ENCODE data around the gene VPS4B.

The VPS4B gene

DNA sequence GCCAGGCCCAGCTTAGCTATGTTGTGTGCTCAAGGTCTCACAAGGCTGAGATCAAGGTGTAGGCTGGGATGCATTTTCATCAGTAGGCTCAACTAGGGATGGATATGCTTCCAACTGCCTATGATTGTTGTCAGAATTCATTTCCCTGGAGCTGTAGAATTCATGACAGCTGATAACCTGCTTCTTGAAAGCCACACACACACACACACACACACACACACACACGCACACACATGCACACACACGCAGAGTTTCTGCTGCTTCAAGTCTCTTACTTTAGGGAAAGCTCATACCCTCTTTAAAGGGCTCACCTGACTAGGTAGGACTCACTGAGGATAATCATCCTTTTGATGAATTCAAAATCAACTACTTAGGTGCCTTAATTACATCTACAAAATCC, 8.2 kb upstream of the VPS4B start:
- no peak for DNase-seq (ENCODE audit: low read depth in 3 of 3)

DNA sequence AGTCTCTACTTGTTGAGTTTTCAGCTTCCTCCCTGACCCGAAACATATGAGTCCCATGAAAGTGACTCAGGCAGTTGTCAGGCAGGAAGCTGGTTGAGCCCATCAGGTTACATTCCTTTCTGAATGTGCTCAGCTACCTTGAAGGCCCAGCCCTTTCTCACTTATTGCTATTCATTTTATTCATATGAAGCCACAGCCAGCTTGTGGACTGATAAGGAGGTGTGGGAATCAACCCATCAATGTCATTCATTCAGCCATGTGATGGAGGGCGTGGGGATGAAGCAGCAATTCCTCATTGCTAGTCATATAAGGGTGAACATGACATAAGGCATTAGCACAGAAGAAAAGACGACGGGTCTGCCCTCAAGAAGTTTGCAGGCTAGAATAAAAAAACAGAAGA, 5.3 kb upstream of the VPS4B start:
- DNase-seq (ENCODE audit: low read depth in 3 of 3) = no peak

DNA sequence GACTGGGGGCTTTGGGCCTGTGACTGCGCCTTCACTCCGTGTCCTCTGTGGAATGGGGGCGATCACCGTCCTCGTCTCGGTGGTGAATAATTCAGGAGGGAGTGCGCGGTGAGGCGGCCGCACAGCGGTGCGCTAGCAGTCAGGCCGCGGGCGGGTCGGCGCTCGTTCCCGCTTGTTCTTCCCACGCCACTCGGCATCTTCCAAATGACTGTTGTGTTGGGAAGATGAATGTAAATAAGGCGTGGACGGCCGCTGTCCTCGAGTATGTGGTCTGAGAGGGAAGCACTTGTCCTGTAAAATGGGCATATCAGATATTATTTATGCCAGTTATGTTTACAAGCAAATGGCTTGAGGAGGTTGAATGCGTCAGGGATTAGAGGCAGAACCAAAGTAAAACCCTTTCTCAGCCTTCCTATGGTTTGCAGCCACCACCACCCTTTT, 608 bp upstream of the VPS4B start:
- DNase-seq (ENCODE audit: low read depth in 3 of 3) = no peak

DNA sequence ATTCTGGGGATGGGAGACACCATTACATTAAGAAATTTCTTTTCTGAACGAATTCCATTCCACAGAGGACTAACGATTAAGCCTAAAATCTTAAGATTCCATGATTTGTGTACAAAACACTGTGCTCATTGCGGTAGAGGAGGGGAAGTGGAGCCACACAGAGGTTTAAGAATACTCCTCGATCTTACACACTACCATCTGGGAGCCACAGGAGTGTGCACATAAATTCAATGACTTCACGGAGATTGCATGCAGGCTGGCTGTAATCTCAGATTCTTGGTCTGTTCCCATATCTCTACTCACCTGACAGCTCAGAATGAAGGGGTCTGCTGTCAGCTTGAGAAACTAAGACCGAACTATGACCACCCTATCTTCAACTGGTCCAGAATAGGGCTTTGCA, 762 bp downstream of the VPS4B start:
- DNase-seq (ENCODE audit: low read depth in 3 of 3) = no peak

DNA sequence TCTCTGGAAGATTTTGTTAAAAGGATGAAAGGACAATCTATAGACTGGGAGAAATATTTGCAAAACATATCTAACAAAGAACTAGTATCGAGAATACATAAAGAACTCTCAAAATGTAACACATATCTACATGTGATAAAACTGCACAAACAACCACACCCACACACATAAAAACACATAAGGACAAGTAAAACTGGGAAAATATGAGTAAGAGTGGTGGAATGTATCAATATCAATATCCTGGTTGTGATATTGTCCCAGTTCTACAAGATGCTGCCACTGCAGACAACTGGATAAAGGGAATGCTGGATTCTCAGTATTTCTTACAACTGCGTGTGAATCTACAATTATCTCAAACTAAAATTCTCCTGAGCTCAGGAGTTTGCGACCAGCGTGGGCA, 9.3 kb downstream of the VPS4B start:
- no peak for DNase-seq (ENCODE audit: low read depth in 3 of 3)

DNA sequence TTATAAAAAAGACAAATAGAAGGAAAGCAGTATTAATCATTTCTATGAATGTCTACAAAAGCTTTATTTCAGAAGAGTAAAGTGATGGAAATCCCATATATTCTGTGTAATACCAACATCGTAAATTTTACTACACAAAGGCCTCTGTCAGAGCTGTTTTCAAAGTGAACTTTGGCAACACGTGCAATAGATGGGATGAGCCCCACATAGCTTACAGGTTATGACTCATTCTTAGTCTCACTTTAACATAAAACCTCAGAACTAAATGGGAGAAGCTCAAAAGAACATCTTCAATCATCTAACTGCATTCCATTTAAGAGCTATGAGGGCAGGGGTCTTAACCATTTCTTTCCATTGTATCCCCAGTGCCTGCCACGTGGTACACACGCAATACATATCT, 11.5 kb downstream of the VPS4B start:
- DNase-seq (ENCODE audit: low read depth in 3 of 3) = no peak

DNA sequence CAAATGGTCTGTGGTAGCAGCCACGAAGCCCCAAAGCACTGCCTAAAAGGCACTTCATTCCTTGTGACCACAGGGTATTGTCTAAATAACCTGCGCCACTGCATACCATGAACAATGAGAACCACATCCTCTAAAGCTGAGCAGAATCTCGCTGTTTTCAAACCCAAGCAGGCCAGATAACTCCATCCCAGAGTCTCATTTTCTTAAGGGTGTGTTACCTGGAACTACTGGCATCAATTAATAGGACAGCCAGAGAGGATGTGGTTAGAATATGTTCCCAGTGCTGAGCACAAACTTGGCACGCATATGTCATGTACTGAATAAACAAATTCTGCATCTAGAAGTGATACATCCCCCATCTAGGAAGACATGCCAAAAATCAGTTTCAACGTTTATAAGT, 13.0 kb downstream of the VPS4B start:
- DNase-seq (ENCODE audit: low read depth in 3 of 3) = no peak

DNA sequence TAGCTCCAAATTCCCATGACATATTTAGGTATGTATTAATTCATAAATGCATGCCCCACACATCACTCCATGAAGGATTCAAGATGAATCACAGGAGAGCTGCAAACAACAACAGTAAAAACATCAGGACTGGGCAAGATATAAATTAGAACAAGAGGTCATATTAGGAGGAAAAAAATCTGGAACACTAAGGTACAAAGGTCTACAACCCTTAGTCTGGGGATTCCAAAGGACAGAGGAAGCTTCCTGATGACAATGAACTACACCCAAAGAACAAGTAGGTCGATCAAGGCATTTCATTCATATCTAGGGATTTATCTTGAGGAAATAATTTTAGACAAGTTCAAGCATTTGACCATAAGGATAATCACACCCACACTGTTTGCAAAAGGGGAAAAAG, 14.5 kb downstream of the VPS4B start:
- DNase-seq (ENCODE audit: low read depth in 3 of 3) = no peak

DNA sequence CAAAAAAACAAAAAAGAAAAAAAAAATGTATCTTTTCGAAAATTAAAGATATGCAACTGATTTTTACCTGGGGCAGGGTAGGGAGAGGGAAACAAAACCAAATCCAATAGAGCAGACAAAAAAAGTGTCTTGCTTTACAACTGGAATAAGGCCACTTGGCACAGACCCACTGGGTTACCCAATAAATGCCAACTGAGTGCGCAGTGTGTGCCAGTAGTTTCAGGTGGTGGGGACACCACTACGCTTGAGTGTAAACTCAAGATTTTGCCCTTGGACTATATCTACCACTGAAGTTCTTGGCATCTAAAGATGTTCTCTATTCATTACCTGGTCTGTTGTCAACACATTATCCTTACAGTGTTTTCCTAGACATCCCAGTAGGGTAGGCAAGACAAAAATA, 16.3 kb downstream of the VPS4B start:
- no peak for DNase-seq (ENCODE audit: low read depth in 3 of 3)

DNA sequence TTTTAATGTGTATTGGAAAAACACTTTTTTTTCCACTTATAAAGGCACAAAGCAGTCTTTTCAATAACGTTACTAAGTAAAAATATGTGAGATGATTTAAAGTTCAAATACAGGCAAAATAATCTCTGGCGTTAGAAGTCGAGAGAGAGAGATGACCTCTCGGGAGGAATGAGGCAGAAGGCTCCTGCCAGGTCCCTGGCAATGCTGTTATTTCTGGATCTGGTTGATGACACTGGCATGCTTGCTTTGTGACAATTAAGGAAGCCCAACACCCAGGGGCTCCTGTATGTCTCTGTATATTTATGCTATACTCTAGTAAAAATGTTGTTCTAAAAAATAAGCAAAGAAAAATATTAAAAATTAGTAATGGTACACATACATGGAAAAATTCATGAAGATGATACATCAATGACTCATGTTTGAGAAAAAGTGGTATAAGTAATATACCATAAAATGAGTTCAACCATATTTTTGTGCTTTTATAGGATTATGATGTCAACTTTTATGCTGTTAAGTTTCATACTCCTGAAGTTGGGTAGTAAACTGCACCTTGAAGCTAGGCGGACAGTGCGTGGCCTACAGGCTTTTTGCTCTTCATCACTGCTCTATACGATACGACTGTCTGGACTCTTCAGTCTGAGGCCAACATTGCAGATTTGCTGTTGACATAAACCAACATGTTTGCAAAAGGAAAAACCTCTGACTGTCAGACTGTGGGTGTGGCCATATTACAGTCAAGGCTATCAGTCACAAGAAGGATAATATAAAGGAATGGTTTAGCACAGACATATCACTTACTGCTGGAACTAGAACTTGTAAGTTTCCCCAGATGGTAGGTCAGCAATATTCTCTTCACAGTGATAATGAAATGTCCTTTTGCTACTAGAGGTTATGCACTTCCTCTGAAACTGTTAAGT, 19.8 kb downstream of the VPS4B start:
- DNase-seq (ENCODE audit: low read depth in 3 of 3) = no peak

DNA sequence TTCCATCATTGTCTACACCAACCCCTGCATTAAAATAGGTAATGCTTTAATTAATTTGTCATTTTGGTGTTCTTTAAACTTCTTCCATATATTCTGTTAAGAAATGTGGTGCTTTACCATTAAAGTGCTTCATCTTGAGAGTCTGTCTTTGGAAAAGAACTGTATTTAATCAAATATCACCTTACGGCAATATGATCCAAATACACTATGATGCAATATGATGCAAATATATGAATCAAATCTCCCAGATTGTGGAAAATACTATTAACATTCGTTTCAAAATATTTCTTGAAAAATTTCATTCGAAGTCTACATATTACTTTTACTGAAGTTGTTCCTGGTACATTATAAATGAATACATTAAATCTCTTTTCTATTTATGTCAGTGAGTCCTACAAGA, 23.0 kb downstream of the VPS4B start:
- DNase-seq (ENCODE audit: low read depth in 3 of 3) = no peak

DNA sequence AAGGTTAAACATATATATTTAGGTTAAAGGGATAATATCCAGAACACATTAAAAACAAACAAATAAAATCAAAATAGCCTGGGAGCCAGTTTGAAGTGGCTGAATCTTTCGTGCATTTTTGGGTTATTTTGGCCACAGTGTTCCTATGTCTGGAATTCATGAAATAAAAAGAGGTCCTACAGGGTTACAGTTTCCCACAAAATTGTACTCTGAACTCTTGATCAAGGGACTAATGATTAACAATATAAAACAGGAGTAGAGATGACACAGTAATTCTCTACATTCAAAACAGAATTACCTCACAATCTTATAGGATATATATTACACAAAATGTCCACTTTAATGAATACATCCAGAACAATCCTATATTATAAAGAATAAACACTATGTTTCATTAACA, 24.9 kb downstream of the VPS4B start:
- no peak for DNase-seq (ENCODE audit: low read depth in 3 of 3)

DNA sequence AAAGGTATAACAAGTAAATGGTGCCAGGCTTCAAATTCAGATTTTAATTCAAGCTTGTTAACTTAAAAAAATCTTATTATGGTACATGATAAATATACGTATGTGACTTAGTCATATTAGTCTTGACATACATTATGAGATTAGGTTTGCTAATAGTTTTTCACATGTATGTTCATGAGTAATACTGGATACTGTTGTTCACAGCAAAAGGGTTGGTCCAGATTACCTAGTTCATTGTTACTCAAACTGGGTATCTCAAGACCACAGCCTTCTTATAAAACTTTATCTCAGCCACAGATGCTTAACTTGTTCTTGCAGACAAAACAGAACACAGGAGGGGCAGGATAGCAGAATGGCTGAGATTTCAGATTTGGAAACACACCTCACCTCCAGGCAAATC, 26.8 kb downstream of the VPS4B start:
- DNase-seq (ENCODE audit: low read depth in 3 of 3) = no peak

DNA sequence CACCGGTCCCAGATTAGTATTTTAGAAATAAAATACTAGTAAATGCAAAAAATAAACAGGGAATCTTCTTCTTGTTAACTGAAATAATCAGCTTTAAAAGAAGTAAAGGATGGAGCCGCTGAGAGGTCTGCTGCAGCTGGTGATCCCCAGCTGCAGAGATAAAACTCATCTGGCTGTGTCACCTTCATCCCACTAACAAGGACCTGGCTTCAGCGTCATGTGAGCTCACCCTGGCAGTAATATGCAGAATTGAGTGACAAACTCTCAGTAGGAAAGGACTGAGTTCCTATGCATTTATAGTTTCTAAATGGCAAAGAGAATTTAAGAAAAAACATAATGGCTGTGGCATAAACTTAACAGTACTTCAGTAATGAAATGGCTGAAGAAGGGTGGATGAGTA, 27.3 kb downstream of the VPS4B start:
- no peak for DNase-seq (ENCODE audit: low read depth in 3 of 3)

DNA sequence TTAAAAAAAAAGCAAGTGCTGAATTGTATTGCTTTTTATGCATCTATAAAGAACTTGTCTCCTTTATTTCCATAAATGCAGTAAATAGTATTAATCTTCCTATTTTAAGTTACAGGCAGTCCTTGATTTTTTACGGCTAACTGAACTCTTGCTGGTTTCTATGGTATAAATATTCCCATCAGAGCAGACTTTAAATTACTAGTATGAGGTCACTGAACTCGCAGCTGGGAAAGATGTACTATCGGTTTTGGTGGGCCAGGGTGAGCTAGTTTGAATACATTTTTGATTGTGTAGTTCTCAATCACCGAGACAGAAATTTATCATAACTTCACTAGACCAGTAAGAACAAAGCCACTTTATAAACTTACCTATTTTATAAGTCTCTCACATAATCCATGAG, 34.4 kb downstream of the VPS4B start:
- DNase-seq (ENCODE audit: low read depth in 3 of 3) = no peak

DNA sequence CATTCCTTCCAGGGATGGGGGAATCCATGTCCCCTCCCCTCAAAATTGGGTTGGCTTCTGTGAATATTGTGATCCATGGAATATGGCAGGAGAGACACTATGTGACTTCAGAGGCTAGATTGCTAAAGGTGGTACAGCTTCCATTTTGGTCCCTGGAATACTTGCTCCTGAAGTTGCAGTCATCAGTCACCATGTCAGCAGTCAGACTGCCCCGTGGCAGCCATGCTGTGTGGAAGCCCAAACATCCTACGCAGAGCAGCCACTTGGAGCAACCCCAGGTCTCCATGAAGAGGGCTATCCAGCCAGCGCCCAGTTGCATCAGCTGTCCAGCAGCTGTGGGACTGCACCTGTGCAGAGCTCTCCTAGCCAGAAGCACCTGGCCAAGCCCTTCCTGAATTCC, 39.4 kb downstream of the VPS4B start:
- DNase-seq (ENCODE audit: low read depth in 3 of 3) = no peak

DNA sequence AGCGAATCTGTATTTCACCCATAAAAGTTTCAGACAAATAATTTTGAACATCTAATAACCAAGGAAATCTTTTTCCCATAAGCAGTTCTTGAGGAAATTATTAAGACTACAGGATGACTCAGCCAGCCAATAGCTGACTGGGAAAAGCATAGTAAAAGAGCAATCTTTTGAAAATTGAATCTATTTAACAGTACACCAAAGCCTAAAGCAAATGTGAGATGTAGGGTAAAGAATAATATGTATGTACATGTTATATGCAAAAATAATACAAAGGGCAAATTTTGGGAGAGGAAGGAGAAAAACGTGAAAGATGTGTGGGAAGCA, 42.7 kb downstream of the VPS4B start:
- DNase-seq (ENCODE audit: low read depth in 3 of 3) = no peak

DNA sequence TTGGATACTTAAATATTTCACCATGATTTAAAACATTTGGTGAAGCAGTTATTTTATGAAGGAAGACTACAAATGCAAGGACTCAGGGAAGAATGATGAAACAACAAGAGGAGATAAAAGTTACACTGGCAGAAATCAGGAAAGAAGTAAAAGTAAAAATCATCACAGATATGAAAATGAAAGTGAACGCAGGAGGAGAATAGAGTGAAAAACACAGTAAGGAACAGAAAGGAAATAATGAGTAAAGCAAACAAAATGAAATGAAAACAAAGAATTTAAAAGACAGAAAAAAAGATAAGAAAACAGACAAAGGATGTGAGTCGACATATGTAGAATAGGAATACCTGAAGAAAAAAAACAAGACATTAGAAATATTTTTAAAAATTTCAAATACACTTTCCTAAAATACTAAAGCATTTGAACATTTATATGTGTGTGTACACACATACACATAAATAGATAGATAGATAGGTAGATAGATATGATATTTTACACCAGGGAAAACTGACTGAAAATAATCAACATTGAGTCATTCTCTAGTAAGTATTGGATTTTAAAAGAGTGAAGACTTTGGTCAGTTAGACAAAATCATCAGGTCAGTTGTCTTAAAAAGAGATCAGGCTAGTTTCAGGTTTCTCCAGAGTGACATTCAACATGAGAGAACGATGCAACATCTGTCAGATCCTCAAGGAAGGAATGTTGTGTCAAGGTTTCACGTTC, 43.2 kb downstream of the VPS4B start:
- no peak for DNase-seq (ENCODE audit: low read depth in 3 of 3)

DNA sequence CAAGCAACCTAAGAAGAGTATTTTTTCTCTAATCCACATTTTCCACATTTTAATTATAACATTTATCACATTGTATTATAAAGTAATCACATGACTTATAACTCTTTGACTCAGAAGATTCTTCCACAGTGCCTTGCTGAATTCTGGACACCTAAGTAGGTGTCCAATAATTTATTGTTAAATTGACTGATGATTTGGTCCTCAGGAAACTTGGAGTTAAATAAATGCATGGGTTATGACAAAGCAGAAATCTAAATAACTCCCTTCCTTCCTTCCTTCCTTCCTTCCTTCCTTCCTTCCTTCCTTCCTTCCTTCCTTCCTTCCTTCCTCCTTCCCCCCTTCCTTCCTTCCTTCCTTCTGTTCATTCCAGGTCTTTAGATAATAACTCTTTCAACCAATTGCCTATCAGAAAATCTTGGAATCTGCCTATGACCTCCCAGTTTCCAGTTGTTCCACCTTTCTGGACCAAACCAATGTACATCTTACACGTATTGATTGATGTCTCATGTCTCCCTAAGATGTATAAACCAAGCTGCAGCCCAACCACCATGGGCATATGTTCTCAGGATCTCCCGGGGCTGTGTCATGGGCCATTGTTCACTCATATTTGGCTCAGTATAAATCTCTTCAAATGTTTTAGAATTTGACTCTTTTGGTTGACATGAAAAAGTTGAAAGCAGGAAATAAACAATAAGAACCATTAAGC, 44.8 kb downstream of the VPS4B start:
- DNase-seq (ENCODE audit: low read depth in 3 of 3) = no peak

DNA sequence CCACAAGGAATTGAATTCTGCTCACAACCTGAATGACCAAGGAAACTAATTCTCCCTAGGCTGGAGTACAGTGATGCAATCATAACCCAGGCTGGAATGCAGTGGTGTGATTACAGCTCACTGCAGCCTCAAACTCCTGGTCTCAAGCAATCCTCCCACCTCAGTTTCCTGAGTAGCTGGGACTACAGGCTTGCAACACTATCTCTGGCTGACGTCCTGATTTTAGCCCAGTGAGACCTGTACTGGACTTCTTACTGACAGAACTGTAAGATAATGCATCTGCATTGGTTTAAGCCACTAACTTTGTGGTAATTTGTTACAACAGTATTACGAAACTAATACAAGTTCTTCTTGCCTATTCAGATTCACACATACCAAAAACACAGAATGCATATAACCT, 45.7 kb downstream of the VPS4B start:
- DNase-seq (ENCODE audit: low read depth in 3 of 3) = no peak

DNA sequence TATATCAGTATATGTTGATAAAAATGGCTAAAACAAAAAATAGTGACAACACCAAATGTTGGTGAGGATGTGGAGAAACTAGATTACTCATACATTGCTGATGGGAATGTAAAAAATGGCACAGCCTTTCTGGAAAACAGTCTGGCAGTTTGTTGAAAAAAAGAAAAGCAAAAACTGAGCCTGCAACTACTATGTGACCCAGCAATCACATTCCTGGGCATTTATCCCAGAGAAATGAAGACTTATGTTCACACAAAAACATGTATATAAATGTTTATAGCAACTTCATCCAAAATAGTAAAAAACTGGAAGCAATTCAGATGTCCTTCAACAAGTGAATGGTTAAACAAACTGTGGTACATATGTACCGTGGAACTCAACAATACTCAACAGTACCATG, 47.7 kb downstream of the VPS4B start:
- no peak for DNase-seq (ENCODE audit: low read depth in 3 of 3)

DNA sequence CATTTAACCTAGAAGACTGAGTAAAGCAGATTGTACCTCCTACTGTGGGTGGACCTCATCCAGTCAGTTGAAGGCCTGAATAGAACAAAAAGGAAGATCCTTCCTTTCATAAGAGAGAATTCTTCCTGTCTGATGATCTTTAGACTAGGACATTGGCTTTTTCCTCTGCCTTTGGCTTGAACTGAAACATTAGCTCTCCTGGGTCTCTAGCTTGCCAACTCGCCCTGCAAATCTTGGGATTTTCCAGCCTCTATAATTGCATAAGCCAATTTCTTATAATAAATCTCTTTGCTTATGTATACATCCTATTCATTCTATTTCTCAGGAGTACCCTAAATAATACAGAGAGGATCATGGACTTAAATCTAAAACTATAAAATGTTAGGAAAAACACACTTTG, 49.1 kb downstream of the VPS4B start:
- DNase-seq (ENCODE audit: low read depth in 3 of 3) = no peak

DNA sequence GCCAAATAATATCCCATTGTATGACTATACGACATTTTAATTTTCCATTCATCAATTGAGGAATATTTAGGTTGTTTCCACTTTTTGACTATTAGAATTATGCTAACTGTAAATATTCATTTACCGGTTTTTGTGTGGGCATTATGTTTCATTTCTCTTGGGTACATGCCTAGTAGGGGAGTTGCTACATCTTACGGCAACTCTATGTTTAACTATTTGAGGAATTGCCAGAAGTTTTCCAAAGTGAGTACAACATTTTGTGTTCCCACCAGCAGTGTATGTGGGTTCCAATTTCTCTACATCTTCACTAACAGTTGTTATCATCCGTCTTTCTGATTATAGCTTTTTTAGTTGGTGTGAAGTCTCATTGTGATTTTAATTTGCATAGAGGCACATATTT, 53.7 kb downstream of the VPS4B start:
- no peak for DNase-seq (ENCODE audit: low read depth in 3 of 3)

All from stimulated activated CD4-positive, alpha-beta T cell treated with anti-CD3 and anti-CD28 coated beads, TNF-alpha, amount 100 ng/mL, for 24 hours (primary cell).